Fibroblast of villous mesenchyme (primary cell): ENCODE results near the gene NCAM1. TPM values are rescaled to one million over a fixed set of nuclear protein-coding genes. Genes with fewer than 3 reads are reported as not detected.
A peak's percentile ranks its signal among the peaks of the same experiment; 100 is the strongest.
"Not testable (repeated sequence)": the region's sequence is repeated elsewhere in the genome, so short reads cannot be mapped to it uniquely, and the experiment has no call there.

Source experiments
- DNase-seq: peaks from one replicate; pipeline ENCODE4 v3.0.0-alpha.2; 2010; ENCODE audit warnings: low read depth
- H3K4me3 ChIP-seq: 2 replicates; pipeline ENCODE4 v1.5.1; 2011; ENCODE audit warnings: low read depth, mild to moderate bottlenecking, low read length
- total RNA-seq: library from RNA; depleted of rRNA; stranded (reverse); fragments of >200 nt; gene quantifications from 2 replicates; pipeline ENCODE4 v1.2.3, GENCODE V29; 2012
- TF ChIP-seq, protein P1 (sequence below): IDR thresholded peaks from 2 replicates; pipeline ENCODE4 v1.5.1; 2012; ENCODE audit warnings: low read depth, mild to moderate bottlenecking, low read length; ENCODE audit not compliant: insufficient read depth

Gene NCAM1
- total RNA-seq, result 0.86 and 2.9 TPM in 2 replicates

DNA sequence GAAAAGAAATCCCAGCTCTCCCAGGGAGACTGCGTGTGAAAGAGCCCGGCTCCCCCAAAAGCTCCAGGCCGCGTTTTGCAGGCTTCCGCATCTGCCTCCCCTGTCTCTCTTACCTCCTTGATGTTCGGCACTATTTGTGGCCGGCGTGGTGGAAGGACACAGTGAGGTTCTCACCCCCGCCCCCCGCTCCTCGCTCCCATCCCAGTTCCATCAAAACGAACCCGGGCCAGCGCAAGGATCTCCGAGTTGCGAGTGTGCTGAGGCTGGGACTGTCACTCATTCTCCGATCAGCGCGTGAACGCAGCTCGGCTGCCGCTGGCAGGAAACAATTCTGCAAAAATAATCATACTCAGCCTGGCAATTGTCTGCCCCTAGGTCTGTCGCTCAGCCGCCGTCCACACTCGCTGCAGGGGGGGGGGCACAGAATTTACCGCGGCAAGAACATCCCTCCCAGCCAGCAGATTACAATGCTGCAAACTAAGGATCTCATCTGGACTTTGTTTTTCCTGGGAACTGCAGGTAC is at the start of gene NCAM1:
TSS of gene NCAM1 (plus strand) at position 275 of the 523 bp plus-strand sequence.
- peak within 1 kb of the TSS; percentile 58 for H3K4me3 ChIP-seq
- TF ChIP-seq, protein P1, sequence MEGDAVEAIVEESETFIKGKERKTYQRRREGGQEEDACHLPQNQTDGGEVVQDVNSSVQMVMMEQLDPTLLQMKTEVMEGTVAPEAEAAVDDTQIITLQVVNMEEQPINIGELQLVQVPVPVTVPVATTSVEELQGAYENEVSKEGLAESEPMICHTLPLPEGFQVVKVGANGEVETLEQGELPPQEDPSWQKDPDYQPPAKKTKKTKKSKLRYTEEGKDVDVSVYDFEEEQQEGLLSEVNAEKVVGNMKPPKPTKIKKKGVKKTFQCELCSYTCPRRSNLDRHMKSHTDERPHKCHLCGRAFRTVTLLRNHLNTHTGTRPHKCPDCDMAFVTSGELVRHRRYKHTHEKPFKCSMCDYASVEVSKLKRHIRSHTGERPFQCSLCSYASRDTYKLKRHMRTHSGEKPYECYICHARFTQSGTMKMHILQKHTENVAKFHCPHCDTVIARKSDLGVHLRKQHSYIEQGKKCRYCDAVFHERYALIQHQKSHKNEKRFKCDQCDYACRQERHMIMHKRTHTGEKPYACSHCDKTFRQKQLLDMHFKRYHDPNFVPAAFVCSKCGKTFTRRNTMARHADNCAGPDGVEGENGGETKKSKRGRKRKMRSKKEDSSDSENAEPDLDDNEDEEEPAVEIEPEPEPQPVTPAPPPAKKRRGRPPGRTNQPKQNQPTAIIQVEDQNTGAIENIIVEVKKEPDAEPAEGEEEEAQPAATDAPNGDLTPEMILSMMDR, result no peak
- peak; percentile 65 for DNase-seq

DNA sequence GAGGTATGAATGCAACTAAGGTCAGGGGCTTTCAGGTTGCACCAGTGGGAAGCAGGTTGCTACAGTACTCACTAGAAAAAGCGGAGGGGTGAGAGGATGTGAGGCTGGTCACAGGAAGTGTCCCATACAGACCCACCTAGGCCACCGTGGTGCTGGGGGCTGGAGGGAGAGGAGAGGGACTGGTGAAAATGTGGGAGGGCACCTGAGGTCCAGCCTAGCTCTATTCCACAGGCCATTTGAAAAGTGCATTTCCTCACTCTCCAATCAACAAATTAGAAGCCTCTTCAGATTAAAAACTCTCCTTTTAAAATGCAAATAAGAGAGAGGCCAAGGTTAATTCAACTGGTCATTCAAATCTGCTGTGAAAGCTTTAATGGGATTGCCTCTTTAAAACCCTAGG is 38.6 kb upstream of the NCAM1 start:
- TF ChIP-seq, protein P1, result no peak
- H3K4me3 ChIP-seq, result no peak overlapping the region
- no peak for DNase-seq

DNA sequence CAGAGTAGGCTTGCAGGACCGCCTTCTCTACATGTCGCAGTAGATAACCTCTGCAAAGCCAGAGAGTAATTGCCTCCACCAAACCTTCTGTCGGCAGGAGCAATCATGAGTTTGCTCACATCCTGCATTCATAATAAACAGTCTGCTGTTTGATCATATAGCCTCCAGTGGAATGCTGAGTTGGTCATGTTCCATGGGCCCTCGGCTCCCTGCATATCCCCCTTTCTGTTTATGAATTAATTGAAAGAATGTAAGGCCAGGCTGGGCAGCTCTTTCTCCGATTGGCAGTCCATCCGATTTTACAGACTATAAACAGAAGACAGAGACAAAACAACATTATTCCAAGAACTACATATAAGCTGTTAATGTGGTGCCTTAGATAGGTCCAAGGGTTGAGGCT is 36.4 kb upstream of the NCAM1 start:
- not testable (repeated sequence) for DNase-seq, H3K4me3 ChIP-seq

DNA sequence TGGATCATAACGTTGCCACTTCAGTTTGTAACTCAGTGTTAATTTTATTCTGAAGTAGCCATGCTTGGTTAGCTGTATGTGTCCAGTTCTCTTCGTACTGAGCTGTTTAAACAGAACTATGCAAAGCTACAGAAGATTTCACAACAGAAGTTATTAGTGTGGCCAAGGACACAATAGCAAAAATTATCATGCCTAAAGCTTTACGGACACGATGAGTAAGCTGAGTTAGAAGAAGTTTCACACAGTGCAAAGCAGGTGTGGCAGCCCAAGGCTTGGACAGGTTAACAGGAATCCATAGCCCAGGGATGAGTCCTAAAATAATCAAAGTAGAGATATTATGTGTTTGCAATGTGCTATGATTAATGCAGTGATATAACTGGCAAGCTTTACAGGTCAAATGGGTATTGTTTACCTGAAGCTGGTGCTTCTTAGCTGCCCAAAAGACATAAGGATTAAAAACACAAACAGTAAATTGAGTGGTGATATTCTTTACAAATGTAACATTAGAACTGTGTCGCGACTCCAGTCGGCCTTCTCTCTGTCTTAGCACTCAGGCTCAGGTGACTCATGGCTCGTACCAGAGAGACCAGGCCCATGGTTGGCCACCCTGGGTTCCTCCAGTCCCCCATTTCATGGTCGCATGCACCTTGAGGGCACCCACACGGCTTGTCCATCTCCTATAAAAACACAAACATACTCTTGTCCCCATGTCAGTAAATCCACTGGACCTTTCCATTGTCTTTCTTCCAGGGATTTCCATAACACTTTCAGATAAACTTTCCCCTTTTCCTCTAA is 35.5 kb upstream of the NCAM1 start:
- TF ChIP-seq, protein P1, result no peak
- no peak for DNase-seq
- no peak overlapping the region for H3K4me3 ChIP-seq

DNA sequence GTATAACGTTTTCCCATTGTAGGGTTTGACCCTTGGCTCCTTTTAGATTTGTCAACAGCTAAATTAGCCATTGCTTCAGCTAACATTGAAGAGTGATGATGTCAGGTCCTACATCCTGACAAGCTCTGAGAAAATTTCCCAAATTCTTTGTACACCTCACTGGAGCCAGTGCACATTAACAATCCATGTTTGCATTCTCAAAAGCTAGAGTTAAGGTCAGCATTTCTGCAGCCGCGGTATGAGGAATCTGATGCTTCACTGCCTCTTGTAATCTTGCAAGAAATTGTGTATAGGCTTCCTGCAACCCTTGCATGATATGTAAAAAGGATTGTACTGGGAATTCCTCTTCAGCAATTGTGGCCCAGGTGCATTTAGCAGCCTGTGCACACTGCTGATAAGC is 33.1 kb upstream of the NCAM1 start:
- DNase-seq, result no peak
- no peak overlapping the region for H3K4me3 ChIP-seq
- TF ChIP-seq, protein P1, result no peak

DNA sequence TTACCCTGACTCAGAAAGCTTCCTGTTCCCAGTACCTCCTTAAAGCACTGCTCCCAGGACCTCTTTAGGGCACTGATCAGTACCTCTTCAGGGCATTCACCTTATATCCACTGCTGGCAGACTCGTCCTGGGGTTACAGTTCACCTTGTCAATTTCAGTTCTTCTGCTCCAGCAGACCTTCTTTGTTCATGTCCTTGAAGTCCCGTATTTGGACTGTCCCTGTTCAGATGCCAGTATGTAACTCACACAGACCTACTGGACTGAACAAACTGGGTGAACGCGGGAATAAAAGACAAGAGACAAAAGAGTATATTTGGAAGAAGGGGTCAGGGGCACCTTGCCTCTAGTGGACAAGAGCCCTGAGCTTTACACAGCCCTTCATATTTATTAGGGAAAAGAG is 31.8 kb upstream of the NCAM1 start:
- no peak overlapping the region for H3K4me3 ChIP-seq
- no peak for DNase-seq
- TF ChIP-seq, protein P1, result no peak

DNA sequence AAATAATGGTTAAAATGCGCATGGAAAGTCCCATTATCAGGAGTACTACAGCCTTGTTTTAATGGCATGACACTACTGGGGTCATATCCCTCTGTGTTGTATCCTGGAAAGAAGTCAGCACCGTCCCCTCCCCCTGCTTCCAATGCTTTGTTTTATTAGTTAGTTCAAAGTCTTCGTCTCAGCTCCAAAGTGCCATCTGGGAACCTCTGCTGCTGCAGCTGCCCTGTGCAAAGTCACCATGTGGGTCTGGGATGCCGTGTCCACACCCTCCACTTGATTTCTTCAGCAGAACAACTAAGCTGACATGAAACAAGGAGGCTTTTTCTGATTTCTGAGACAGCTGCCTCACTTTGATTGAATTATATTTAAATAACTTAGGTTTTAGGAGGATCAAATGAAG is 29.5 kb upstream of the NCAM1 start:
- no peak for DNase-seq
- TF ChIP-seq, protein P1, result no peak
- H3K4me3 ChIP-seq, result no peak overlapping the region
